Stomach (tissue), 9 donors: Measurements from ENCODE around the gene TTYH1. TPM values are rescaled to one million over a fixed set of nuclear protein-coding genes. Genes with fewer than 3 reads are reported as not detected.

Experiments used
- DNase-seq, 2 donors: peaks; one replicate each; pipeline versions ENCODE4 v3.0.0 to v3.0.0-alpha.2; 2013 to 2019
- H3K27ac ChIP-seq, 5 donors: fragments of 200-600 bp in 4 of 5; sonication (generic) in 4 of 5; one replicate each; pipeline ENCODE4 v1.5.1; 2013 to 2019; ENCODE audit warnings: mild to moderate bottlenecking in 1 of 5, moderate library complexity in 1 of 5
- H3K27me3 ChIP-seq, 3 donors: fragments of 200-600 bp; sonication (generic); one replicate each; pipeline ENCODE4 v1.5.1; 2017 to 2019; ENCODE audit warnings: mixed run types in 1 of 3
- H3K36me3 ChIP-seq, 4 donors: fragments of 200-600 bp; sonication (generic); 1 replicate in 3 of 4; 2 replicates in 1 of 4; pipeline ENCODE4 v1.5.1; 2016 to 2019
- H3K4me1 ChIP-seq, 4 donors: fragments of 200-600 bp; sonication (generic); one replicate each; pipeline ENCODE4 v1.5.1; 2016 to 2019
- H3K4me3 ChIP-seq, 4 donors: fragments of 200-600 bp; sonication (generic) in 3 of 4; one replicate each; pipeline ENCODE4 v1.5.1; 2016 to 2019; ENCODE audit warnings: mild to moderate bottlenecking in 1 of 4
- H3K9me3 ChIP-seq, 4 donors: fragments of 200-600 bp; sonication (generic); one replicate each; pipeline ENCODE4 v1.5.1; 2016 to 2019
- EP300 ChIP-seq: sonication (generic); formaldehyde crosslinking; IDR thresholded peaks from one replicate; pipeline ENCODE4 v1.6.1; 2017; ENCODE audit warnings: antibody characterized with exemption
- POLR2A ChIP-seq, 4 donors: fragments of 450-650 bp; IDR thresholded peaks; one replicate each; pipeline ENCODE4 v1.6.1; 2016; ENCODE audit warnings: antibody characterized with exemption in 4 of 4, control low read depth in 2 of 4, mild to moderate bottlenecking in 1 of 4, moderate library complexity in 1 of 4
- POLR2AphosphoS5 ChIP-seq, 3 donors: sonication (generic); formaldehyde crosslinking; IDR thresholded peaks; one replicate each; pipeline ENCODE4 v1.6.1; 2016; ENCODE audit warnings: antibody characterized with exemption in 3 of 3
- WGBS, 5 donors: extraction: QIAGEN DNeasy Blood & Tissue Kit in 3 of 5; methylation state at CpG; one replicate each; pipeline versions ENCODE4 v1.1.5 to v1.1.7; 2013 to 2018; 5-methylcytosine and 5-hydroxymethylcytosine counted together
- intact Hi-C: fragments of 100-400 bp; cut with DNase I; formaldehyde crosslinking; loops from one replicate; pipeline ENCODE4 v1.15.1; 2023; ENCODE audit warnings: low total_unique reads
- polyA plus RNA-seq, 3 donors: library from polyadenylated mRNA; stranded (reverse); fragments of 200-250 nt; gene quantifications; one replicate each; pipeline ENCODE4 v1.2.3, GENCODE V29; 2013
- total RNA-seq, 5 donors: library from RNA; depleted of rRNA; stranded (reverse); fragments of >200 nt; gene quantifications; one replicate each; pipeline versions ENCODE4 v1.1.0 to v1.2.3, GENCODE V29; 2014 to 2016
- TF ChIP-seq, protein P1 (sequence below), 7 experiments: fragments of 450-650 bp in 4 of 7; fragments of 200-600 bp in 3 of 7; sonication (generic) in 3 of 7; IDR thresholded peaks; one replicate each; pipeline ENCODE4 v1.5.1; 2016 to 2019; ENCODE audit warnings: antibody characterized with exemption in 7 of 7, control low read depth in 2 of 7, mild to moderate bottlenecking in 1 of 7
- donor health status: healthy with polysubstance abuse.
- donor health status: Bipolar disorder and iron deficiency.
- donor health status: healthy.

The TTYH1 gene
- total and polyA plus RNA-seq, 8 donors: 0.12 to 12.9 (median 2.3) TPM; not detected in 3

DNA sequence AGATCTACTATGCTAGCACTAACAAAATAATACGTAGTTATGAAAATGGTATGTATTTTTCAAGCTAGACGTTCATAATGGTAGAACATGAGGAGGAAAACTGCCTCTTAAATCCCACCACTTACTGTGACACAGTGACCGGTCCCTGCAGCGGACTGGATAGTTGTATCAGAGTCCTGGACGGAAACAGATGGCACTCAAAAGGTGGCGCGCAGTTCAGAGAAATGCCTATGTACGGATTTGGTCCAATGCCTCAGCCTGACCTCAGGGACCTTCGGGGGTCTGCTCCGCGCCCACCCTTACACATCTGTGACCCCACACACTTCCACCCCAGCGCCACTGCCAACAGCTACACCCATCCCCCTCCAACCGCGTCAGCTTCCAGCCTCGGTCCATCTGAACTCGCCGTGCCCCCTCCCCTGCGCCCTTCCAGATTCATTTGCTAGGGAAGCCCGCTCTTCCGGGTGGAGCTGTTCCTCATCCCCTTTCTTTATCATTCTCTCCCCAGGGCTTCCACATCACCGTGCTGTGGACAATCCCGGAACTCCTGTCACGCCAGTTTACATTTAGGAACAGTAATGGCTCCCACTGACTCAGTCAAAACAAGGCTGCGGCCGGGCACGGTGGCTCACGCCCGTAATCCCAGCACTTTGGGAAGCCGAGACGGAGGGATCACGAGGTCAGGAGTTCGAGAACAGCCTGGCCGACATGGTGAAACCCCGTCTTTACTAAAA is 32.9 kb downstream of the TTYH1 start:
- H3K4me1 ChIP-seq: peaks cover 43 to 70% (median 58%) of the 10 kb centered on the region in 4 donors
- TF ChIP-seq, protein P1, sequence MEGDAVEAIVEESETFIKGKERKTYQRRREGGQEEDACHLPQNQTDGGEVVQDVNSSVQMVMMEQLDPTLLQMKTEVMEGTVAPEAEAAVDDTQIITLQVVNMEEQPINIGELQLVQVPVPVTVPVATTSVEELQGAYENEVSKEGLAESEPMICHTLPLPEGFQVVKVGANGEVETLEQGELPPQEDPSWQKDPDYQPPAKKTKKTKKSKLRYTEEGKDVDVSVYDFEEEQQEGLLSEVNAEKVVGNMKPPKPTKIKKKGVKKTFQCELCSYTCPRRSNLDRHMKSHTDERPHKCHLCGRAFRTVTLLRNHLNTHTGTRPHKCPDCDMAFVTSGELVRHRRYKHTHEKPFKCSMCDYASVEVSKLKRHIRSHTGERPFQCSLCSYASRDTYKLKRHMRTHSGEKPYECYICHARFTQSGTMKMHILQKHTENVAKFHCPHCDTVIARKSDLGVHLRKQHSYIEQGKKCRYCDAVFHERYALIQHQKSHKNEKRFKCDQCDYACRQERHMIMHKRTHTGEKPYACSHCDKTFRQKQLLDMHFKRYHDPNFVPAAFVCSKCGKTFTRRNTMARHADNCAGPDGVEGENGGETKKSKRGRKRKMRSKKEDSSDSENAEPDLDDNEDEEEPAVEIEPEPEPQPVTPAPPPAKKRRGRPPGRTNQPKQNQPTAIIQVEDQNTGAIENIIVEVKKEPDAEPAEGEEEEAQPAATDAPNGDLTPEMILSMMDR (IDR thresholded peaks at IDR 0.05): peak in 1 of 7 experiments; percentile 6
- TF ChIP-seq EP300 (no peak), POLR2A (IDR thresholded peaks at IDR 0.05) (no peak), POLR2AphosphoS5 (IDR thresholded peaks at IDR 0.05) (peak in 2 of 3 donors; percentile 2 to 3)
- intact Hi-C loops: no loop called here

DNA sequence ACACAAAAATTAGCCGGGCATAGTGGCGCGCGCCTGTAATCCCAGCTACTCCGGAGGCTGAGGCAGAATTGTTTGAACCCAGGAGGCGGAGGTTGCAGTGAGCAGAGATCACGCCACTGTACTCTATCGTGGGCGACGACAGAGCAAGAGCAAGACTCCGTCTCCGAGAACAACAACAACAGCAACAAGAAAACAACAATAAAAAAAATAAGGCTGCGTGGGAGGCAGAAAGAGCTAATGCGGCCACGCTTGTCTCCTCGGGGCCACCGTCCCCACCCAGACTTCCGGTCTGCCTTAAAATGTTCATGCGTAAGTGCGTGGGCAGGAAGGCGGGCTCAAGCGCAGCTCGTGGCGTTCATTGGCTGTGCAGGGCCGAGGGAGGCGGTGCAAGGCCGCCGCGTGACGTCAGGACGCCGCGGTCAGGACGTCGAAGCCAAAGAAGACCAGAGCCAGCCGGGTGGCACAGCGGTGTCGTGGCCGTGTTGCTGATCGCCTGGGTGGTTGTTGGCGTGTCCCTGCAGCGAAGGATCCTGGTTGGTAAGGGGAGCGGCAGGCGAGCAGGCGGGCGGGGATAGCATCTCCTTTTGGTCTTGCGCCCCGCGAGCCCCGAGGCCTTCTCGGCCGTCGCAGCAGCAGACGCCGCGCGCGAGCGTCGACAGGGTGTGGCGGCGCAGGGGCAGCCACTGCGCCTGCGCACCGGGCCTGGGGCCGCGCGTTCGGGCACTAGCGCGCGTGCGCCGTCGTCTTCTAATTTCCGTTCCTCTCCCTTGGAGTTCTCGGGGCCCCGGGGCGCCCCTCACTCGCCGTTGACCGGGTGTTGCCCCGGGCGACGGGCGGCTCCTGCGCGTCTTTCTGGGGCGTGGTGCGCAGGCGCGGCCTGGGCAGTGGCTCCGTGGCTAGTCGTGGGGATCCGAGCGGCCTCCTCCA is 33.8 kb downstream of the TTYH1 start, which contains the start of gene LENG8:
Gene LENG8, plus strand, starts transcription at position 426 of the 927 bp plus-strand sequence. CDS start 2,146 bp downstream, outside the sequence.
- Histone ChIP-seq H3K4me1 (peaks cover 43 to 78% (median 60%) of the 10 kb centered on the region in 4 donors), H3K4me3 (peak within 1 kb of the TSS; percentile 73 to 95 (median 90)), H3K27me3 (no peaks in the 10 kb centered on the region), H3K27ac (peak within 1 kb of the TSS; percentile 94 to 99 (median 98)), H3K36me3 (peaks cover 27 to 60% (median 58%) of the 10 kb centered on the region in 4 donors), H3K9me3 (no peaks in the 10 kb centered on the region)
- DNase-seq: peak; percentile 98 to 100
- peak; percentile 98 to 99 (median 99) for TF ChIP-seq POLR2AphosphoS5 (IDR thresholded peaks at IDR 0.05)
- TF ChIP-seq, protein P1 (IDR thresholded peaks at IDR 0.05): no peak
- TF ChIP-seq EP300: no peak
- peak in 2 of 4 donors; percentile 83 to 87 for TF ChIP-seq POLR2A (IDR thresholded peaks at IDR 0.05)
- intact Hi-C loops: no loop called here
- 0% methylated on average over 37 to 96 of the region's 96 CpGs for WGBS, 5 donors

More for the DNA sequence above, 32.9 kb downstream of the TTYH1 start:
- Histone ChIP-seq H3K27ac (peak overlapping the region; percentile 94 to 99 (median 98)), H3K27me3 (no peaks in the 10 kb centered on the region), H3K9me3 (no peaks in the 10 kb centered on the region), H3K36me3 (peaks cover 19 to 58% (median 54%) of the 10 kb centered on the region in 4 donors), H3K4me3 (peak overlapping the region; percentile 73 to 95 (median 90))
- DNase-seq: peak in 1 of 2 donors; percentile 89
- WGBS, 5 donors: 0 to 1% (median 1%) methylated on average over 34 of the region's 34 CpGs

DNA sequence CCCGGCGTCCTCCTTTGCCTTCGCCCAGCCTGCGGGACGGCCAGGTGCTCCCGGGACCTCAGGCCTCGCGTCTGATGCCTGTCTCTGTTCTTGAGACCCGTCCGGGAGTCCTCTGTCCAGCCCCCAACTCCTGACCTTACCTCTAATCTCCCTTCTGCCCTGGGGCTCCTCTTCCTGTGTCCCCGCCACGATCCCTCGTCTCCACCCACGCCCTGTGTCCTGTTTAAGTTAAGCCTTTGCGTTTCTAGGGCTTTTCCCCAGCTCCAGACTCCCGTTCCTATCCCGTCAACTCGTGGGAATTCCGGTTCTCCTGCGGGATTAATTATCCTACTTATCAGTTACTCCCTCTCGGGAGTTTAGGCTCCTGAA is 34.4 kb downstream of the TTYH1 start:
- Histone ChIP-seq H3K9me3 (no peaks in the 10 kb centered on the region), H3K4me1 (peaks cover 43 to 79% (median 60%) of the 10 kb centered on the region in 4 donors), H3K36me3 (peaks cover 34 to 61% (median 58%) of the 10 kb centered on the region in 4 donors), H3K27ac (peak overlapping the region; percentile 94 to 99 (median 98)), H3K27me3 (no peaks in the 10 kb centered on the region), H3K4me3 (peak overlapping the region; percentile 73 to 95 (median 90))
- intact Hi-C loops: no loop called here
- TF ChIP-seq POLR2A (IDR thresholded peaks at IDR 0.05) (no peak), EP300 (no peak), POLR2AphosphoS5 (IDR thresholded peaks at IDR 0.05) (no peak)
- TF ChIP-seq, protein P1 (IDR thresholded peaks at IDR 0.05): no peak
- WGBS, 5 donors: 0 to 2% (median 1%) methylated on average over 17 to 21 of the region's 21 CpGs
- no peak for DNase-seq

DNA sequence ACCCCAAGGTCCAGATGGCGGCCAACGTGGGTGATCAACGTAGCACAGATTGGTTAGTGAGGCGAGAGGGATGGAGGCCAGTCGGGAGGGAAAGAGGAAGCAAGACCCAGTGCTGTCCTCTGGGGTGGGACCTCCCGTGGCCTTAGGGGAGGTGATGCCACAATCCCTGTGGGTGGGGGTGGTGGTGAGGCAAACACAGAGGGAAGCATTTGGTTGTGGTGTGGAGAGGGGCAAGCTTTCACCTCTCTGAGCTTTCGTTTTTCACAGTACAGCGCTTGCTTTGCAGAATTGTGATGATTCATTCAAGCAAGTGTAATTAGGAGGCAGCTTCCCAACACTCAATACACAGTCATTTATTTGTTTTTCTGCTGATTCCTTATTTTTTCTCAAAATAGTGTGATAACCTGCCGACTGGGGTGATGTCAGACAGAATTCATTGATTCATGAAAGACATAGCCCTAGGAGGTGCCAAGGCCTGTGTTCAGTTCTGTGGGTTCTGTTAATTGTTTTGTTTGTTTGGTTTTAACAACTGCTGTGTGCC is 36.1 kb downstream of the TTYH1 start:
- DNase-seq: peak in 1 of 2 donors; percentile 23
- Histone ChIP-seq H3K4me3 (peak overlapping the region in 3 of 4 donors; percentile 11 to 93 (median 73)), H3K9me3 (no peaks in the 10 kb centered on the region), H3K36me3 (peaks cover 51 to 61% (median 58%) of the 10 kb centered on the region in 4 donors), H3K27me3 (no peaks in the 10 kb centered on the region), H3K27ac (peak overlapping the region in 3 of 5 donors; percentile 49 to 99 (median 94)), H3K4me1 (peaks cover 43 to 63% (median 52%) of the 10 kb centered on the region in 4 donors)
- TF ChIP-seq POLR2A (IDR thresholded peaks at IDR 0.05) (no peak), POLR2AphosphoS5 (IDR thresholded peaks at IDR 0.05) (no peak), EP300 (no peak)
- TF ChIP-seq, protein P1 (IDR thresholded peaks at IDR 0.05): no peak
- WGBS, 5 donors: 44 to 59% (median 53%) methylated on average over 9 of the region's 9 CpGs
- intact Hi-C loops: no loop called here
